ENCODE data around the gene KIF1A. TPM values are rescaled to one million over a fixed set of nuclear protein-coding genes. Genes with fewer than 3 reads are reported as not detected.

KIF1A gene
- total RNA-seq, 1 experiment from 2014 or later = not detected

GRCh38 chr2:240728827-240729226 lies 91.2 kb downstream of the KIF1A start:
- CTCF ChIA-PET = no interaction called here
- H2AFZ ChIP-seq (ENCODE audit: low read length) = no peak overlapping the region

DNA sequence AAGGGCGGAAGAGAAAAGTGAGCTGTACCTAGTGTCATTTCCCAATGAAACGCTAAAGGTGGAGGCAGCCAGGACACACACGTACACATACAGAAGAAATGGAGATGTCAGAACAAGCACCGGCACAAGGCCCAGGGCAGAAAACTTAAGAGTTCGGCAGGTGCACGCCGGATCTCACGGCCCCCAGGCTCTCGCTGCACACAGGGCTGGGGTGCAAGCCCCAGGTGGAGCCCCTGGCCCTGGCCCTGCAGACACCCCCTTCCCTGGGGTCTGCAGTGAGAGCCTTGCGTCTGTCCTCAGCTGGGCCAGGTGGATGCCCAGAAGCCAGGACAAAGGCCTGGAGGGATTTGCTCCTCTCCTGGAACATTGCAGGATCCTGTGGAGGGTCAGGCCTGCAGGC lies 91.7 kb downstream of the KIF1A start:
- no peaks in the 10 kb centered on the region for H3K27me3 ChIP-seq (ENCODE audit: low read length)
- TF ChIP-seq EZH2 (IDR thresholded peaks at IDR 0.05; ENCODE audit: low read length, unreplicated experiment) (no peak), EZH2phosphoT487 (IDR thresholded peaks at IDR 0.05; ENCODE audit: borderline replicate concordance, low read length) (no peak)
- TF ChIP-seq, protein P1, sequence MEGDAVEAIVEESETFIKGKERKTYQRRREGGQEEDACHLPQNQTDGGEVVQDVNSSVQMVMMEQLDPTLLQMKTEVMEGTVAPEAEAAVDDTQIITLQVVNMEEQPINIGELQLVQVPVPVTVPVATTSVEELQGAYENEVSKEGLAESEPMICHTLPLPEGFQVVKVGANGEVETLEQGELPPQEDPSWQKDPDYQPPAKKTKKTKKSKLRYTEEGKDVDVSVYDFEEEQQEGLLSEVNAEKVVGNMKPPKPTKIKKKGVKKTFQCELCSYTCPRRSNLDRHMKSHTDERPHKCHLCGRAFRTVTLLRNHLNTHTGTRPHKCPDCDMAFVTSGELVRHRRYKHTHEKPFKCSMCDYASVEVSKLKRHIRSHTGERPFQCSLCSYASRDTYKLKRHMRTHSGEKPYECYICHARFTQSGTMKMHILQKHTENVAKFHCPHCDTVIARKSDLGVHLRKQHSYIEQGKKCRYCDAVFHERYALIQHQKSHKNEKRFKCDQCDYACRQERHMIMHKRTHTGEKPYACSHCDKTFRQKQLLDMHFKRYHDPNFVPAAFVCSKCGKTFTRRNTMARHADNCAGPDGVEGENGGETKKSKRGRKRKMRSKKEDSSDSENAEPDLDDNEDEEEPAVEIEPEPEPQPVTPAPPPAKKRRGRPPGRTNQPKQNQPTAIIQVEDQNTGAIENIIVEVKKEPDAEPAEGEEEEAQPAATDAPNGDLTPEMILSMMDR (conservative IDR thresholded peaks at IDR 0.05; ENCODE audit: low read depth, low read length) = no peak
- H3K79me2 ChIP-seq (ENCODE audit: low read length) = no peaks in the 10 kb centered on the region
- ChIA-PET CTCF (no interaction called here), POLR2A (ENCODE audit: unreplicated experiment) (no interaction called here)
- no peak overlapping the region for H3K27ac ChIP-seq (ENCODE audit: low read length)
- H2AFZ ChIP-seq (ENCODE audit: low read length) = no peak overlapping the region
- H3K4me2 ChIP-seq (ENCODE audit: low read length) = no peak overlapping the region
- intact Hi-C loops (cut with micrococcal nuclease) = no loop called here
- H3K9me2 ChIP-seq (replicated peaks; ENCODE audit: low read length) = no peaks in the 10 kb centered on the region
- no peaks in the 10 kb centered on the region for H3K9me3 ChIP-seq (ENCODE audit: low read length)
- H3K9ac ChIP-seq (ENCODE audit: low read length) = no peak overlapping the region
- no peaks in the 10 kb centered on the region for H3K36me3 ChIP-seq (ENCODE audit: low read depth, low read length)
- ATAC-seq = no peak
- H3K4me3 ChIP-seq (ENCODE audit: low read length) = no peak overlapping the region
- no peaks in the 10 kb centered on the region for H3F3A ChIP-seq (ENCODE audit: low read length, unreplicated experiment)
- no TSS peak for BruUV-seq (replicated peaks)
- no peaks in the 10 kb centered on the region for H3K4me1 ChIP-seq (ENCODE audit: insufficient read depth, low read length)
- DNase-seq = no peak
- no peaks in the 10 kb centered on the region for H4K20me1 ChIP-seq (ENCODE audit: low read length)

More at GRCh38 chr2:240728827-240729226, 91.2 kb downstream of the KIF1A start:
- Histone ChIP-seq H3K27me3 (ENCODE audit: low read length) (no peaks in the 10 kb centered on the region), H3F3A (ENCODE audit: low read length, unreplicated experiment) (no peaks in the 10 kb centered on the region), H3K9me3 (ENCODE audit: low read length) (no peaks in the 10 kb centered on the region), H3K36me3 (ENCODE audit: low read depth, low read length) (no peaks in the 10 kb centered on the region), H3K4me2 (ENCODE audit: low read length) (no peak overlapping the region), H3K4me1 (ENCODE audit: insufficient read depth, low read length) (no peaks in the 10 kb centered on the region), H4K20me1 (ENCODE audit: low read length) (no peaks in the 10 kb centered on the region), H3K79me2 (ENCODE audit: low read length) (no peaks in the 10 kb centered on the region), H3K9me2 (replicated peaks; ENCODE audit: low read length) (no peaks in the 10 kb centered on the region), H3K27ac (ENCODE audit: low read length) (no peak overlapping the region), H3K4me3 (ENCODE audit: low read length) (no peak overlapping the region), H3K9ac (ENCODE audit: low read length) (no peak overlapping the region)
- POLR2A ChIA-PET (ENCODE audit: unreplicated experiment) = no interaction called here
- TF ChIP-seq, protein P1 (conservative IDR thresholded peaks at IDR 0.05; ENCODE audit: low read depth, low read length) = no peak
- no peak for TF ChIP-seq EZH2phosphoT487 (IDR thresholded peaks at IDR 0.05; ENCODE audit: borderline replicate concordance, low read length)
- TF ChIP-seq EZH2 (IDR thresholded peaks at IDR 0.05; ENCODE audit: low read length, unreplicated experiment) = no peak
- BruUV-seq (replicated peaks) = no TSS peak
- DNase-seq (no peak), ATAC-seq (no peak)
- intact Hi-C loops (cut with micrococcal nuclease) = no loop called here

- no peak overlapping the region for H2AFZ ChIP-seq (ENCODE audit: low read length)
- H3K27ac ChIP-seq (ENCODE audit: low read length) = no peak overlapping the region
- no peaks in the 10 kb centered on the region for H3K79me2 ChIP-seq (ENCODE audit: low read length)
- H3K4me2 ChIP-seq (ENCODE audit: low read length) = no peak overlapping the region
- H3K36me3 ChIP-seq (ENCODE audit: low read depth, low read length) = no peaks in the 10 kb centered on the region
- H3F3A ChIP-seq (ENCODE audit: low read length, unreplicated experiment) = no peaks in the 10 kb centered on the region
- BruUV-seq (replicated peaks) = no TSS peak
- ChIA-PET CTCF (no interaction called here), POLR2A (ENCODE audit: unreplicated experiment) (no interaction called here)
- intact Hi-C loops (cut with micrococcal nuclease) = no loop called here
- H3K9me3 ChIP-seq (ENCODE audit: low read length) = no peaks in the 10 kb centered on the region
- no peaks in the 10 kb centered on the region for H3K9me2 ChIP-seq (replicated peaks; ENCODE audit: low read length)
- ATAC-seq (no peak), DNase-seq (no peak)
- TF ChIP-seq EZH2phosphoT487 (IDR thresholded peaks at IDR 0.05; ENCODE audit: borderline replicate concordance, low read length) (no peak), EZH2 (IDR thresholded peaks at IDR 0.05; ENCODE audit: low read length, unreplicated experiment) (no peak)
- TF ChIP-seq, protein P1 (conservative IDR thresholded peaks at IDR 0.05; ENCODE audit: low read depth, low read length) = no peak
- no peaks in the 10 kb centered on the region for H3K27me3 ChIP-seq (ENCODE audit: low read length)
- H3K4me3 ChIP-seq (ENCODE audit: low read length) = no peak overlapping the region
- no peaks in the 10 kb centered on the region for H3K4me1 ChIP-seq (ENCODE audit: insufficient read depth, low read length)
- no peaks in the 10 kb centered on the region for H4K20me1 ChIP-seq (ENCODE audit: low read length)
- no peak overlapping the region for H3K9ac ChIP-seq (ENCODE audit: low read length)
These were observed 92.1 kb downstream of the KIF1A start for GRCh38 chr2:240727913-240728312.
